Spleen (tissue), 7 donors: ENCODE results near the gene MFSD1.

ENCODE experiments used
- CTCF ChIP-seq, 11 experiments: fragments of 200-600 bp in 7 of 11; fragments of 450-650 bp in 4 of 11; sonication (generic) in 4 of 11; IDR thresholded peaks in 8 of 11; conservative IDR thresholded peaks in 3 of 11; 1 replicate in 7 of 11; 2 replicates in 4 of 11; pipeline versions ENCODE4 v1.4.0 to v1.8.0; 2016 to 2021; ENCODE audit warnings: antibody characterized with exemption in 11 of 11, inconsistent platforms in 4 of 11, mild to moderate bottlenecking in 1 of 11
- POLR2AphosphoS5 ChIP-seq, 3 donors: sonication (generic); formaldehyde crosslinking; IDR thresholded peaks; one replicate each; pipeline ENCODE4 v1.5.1; 2017; ENCODE audit warnings: antibody characterized with exemption in 3 of 3
- donor health status: DM: no; HTN: no; CAD: no; lungs with moderate emphysema.
- donor health status: DM: no; HTN: no; CAD: no.
- donor health status: DM: no; HTN: no; CAD: no.

GRCh38 chr3:158790901-158791589 lies 10.8 kb upstream of the MFSD1 start:
- TF ChIP-seq POLR2AphosphoS5 (IDR thresholded peaks at IDR 0.05), result no peak
- peak; percentile 26 to 78 (median 71) for TF ChIP-seq CTCF (IDR thresholded peaks at IDR 0.05 in 8 of 11, conservative IDR thresholded peaks at IDR 0.05 in 3 of 11)
